Measurements from ENCODE around the gene ESR2.
"Not testable (repeated sequence)": the region's sequence is repeated elsewhere in the genome, so short reads cannot be mapped to it uniquely, and the experiment has no call there.

Gene ESR2

DNA sequence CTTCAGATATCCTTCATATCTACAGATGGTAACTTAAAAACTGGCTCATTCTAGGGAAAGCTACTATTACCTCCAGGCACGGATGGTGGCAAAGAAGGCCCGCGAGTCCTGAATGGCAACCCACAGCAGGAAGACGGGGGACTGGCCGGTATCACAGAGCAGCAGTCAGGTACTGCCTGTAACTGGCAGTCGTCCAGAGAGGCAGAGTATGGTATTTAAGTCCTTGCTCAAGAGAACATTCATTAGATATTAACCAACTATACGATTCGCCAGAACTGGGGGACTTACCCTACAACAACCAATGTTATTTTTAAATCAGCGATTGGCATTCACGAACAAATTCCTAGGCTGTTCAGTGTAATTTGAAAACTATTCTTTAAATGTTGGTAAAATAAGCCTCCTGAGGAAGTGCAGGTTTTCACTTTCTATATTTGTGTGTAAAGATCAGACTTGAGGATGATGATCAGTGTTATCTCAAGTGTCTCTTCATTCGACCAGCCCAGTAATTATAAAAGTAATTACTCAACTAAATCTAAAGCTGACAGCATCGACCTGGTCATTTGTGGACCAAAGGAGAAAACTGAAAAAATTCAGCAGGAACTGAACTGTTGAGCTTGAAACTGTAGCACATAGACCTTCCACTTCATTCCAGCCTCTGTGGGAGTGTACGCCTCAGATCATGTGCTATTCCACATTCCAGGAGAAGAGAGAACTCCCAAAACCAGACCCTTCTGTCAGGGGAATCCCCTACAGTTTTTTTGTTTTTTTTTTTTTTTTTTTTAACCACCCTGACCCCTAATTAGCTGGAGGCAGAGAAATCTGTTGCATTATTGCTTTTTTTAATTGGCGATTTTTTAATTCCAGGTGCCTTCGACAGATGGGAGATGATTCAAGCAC is 75.6 kb downstream of the ESR2 start:
- Mint-ChIP-seq H3K36me3 (ENCODE audit: low read depth) (peaks cover 27% of the 10 kb centered on the region), H3K4me3 (no peak overlapping the region), H3K4me1 (ENCODE audit: low read depth) (peaks cover 11% of the 10 kb centered on the region), H3K9me3 (no peaks in the 10 kb centered on the region), H3K27me3 (no peaks in the 10 kb centered on the region), H3K27ac (no peak overlapping the region)

DNA sequence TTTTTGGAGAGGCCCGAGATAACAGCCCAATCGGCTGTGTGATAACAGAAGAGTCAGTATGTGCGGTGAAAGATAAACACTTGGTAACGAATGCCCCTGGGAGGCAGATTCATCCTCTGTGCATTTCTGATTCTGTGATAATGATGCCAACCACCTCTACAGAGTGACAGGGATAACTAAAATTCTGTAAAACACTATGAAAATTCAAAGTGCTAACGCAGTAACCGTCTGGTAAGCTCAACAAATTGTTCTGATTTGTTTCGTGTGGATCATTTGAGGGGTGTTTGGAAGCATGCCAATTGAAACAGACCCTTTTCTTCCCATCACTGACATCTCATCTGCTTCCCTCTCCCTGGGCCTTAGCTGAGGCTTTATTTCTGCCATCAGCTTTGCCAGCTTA is 76.3 kb downstream of the ESR2 start:
- no peak overlapping the region for H3K27ac Mint-ChIP-seq
- no peaks in the 10 kb centered on the region for H3K27me3 Mint-ChIP-seq
- no peaks in the 10 kb centered on the region for H3K9me3 Mint-ChIP-seq
- H3K4me3 Mint-ChIP-seq: no peak overlapping the region
- peaks cover 27% of the 10 kb centered on the region for H3K36me3 Mint-ChIP-seq (ENCODE audit: low read depth)
- peaks cover 10% of the 10 kb centered on the region for H3K4me1 Mint-ChIP-seq (ENCODE audit: low read depth)

DNA sequence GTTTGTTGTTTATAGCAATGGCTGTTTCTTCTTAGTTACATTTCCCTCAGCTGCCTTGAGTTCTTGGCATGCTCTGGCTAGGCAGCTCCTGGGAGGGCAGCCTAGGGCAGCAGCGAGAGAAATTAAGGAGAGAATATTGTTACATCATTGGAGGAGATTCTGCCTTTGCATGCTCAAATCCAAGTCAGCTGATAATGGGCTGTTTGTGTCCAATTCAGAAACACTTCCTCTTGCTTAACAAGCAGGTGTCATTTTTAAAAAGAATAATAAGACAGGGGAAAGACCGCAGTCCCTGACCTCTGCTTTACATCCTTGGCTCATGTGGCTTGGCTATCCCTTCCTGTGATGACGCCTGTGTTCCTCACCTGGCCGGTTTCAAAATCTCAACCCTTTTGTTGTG is 76.9 kb downstream of the ESR2 start:
- peaks cover 27% of the 10 kb centered on the region for H3K36me3 Mint-ChIP-seq (ENCODE audit: low read depth)
- H3K27ac Mint-ChIP-seq: no peak overlapping the region
- no peaks in the 10 kb centered on the region for H3K27me3 Mint-ChIP-seq
- H3K9me3 Mint-ChIP-seq: no peaks in the 10 kb centered on the region
- peaks cover 8% of the 10 kb centered on the region for H3K4me1 Mint-ChIP-seq (ENCODE audit: low read depth)
- no peak overlapping the region for H3K4me3 Mint-ChIP-seq

DNA sequence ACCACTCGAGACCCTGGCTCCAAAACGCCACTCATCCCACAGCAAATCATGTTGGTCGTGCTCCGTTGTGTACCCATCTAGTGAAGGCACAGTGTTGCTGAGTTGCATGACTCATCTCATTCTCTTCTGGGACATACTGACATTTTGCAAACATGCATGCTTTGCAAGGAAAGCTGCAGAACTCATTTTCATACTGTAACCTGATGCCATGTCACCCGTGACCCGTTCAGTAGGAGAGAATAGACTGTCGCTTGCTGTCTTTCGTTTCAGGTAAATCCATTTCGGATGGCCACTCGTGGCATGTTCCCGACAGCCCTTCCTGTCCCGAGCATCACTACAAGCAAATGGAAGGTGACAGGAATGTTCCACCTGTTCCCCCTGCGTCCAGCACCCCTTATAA is 78.2 kb downstream of the ESR2 start:
- no peak overlapping the region for H3K4me3 Mint-ChIP-seq
- no peaks in the 10 kb centered on the region for H3K9me3 Mint-ChIP-seq
- no peaks in the 10 kb centered on the region for H3K4me1 Mint-ChIP-seq (ENCODE audit: low read depth)
- H3K27me3 Mint-ChIP-seq: no peaks in the 10 kb centered on the region
- H3K36me3 Mint-ChIP-seq (ENCODE audit: low read depth): peaks cover 23% of the 10 kb centered on the region
- no peak overlapping the region for H3K27ac Mint-ChIP-seq

DNA sequence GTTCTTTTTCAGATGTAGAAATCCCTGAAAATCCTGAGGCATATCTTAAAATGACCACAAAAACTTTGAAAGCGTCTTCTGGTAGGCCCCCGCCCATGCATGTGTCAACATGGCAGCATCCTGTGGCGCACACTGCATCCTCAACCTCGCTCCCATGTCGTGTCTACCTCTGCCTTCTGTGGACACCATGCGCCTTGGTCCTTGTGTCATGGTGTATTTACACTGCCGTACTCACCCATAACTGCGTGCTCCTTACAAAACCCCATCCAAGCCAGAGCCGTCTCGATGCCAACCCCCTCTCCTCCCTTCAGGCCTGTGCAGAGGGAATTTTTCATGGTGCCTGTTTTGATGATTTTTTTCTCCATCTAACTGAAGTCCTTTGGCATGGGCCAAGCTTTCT is 78.9 kb downstream of the ESR2 start:
- Mint-ChIP-seq H3K4me1 (ENCODE audit: low read depth) (no peaks in the 10 kb centered on the region), H3K36me3 (ENCODE audit: low read depth) (peaks cover 23% of the 10 kb centered on the region), H3K9me3 (no peaks in the 10 kb centered on the region), H3K4me3 (no peak overlapping the region), H3K27ac (no peak overlapping the region), H3K27me3 (no peaks in the 10 kb centered on the region)

DNA sequence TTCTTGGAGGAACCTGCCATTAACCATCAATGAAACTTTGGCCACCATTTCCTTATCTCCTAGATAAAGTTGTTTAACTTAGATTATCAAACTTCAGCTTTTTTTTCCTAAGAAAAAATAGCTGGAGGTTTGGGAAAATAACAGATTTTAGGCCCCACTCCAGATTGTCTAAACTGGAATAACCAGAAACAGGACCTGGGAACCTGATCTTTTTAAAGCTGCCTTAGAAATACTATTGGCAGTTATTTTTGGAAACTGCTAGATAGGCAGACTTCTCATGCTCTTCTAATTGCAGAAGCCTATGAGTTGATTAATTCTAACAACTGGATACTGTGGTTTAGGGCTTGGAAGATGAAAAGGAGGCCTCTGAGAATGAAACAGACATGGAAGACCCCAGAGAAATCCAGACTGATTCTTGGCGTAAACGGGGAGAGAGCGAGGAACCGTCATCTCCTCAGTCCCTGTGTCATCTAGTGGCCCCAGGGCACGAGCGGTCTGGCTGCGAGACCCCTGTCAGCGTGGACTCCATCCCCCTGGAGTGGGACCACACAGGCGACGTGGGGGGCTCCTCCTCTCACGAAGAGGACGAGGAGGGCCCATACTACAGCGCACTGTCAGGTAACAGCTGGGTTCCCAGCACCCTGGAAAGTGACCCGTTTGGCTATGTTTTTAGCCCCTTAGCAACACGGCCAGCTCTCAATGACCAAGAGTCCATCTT is 80.2 kb downstream of the ESR2 start:
- no peaks in the 10 kb centered on the region for H3K27me3 Mint-ChIP-seq
- H3K4me1 Mint-ChIP-seq (ENCODE audit: low read depth): no peaks in the 10 kb centered on the region
- no peak overlapping the region for H3K27ac Mint-ChIP-seq
- no peaks in the 10 kb centered on the region for H3K9me3 Mint-ChIP-seq
- H3K4me3 Mint-ChIP-seq: no peak overlapping the region
- H3K36me3 Mint-ChIP-seq (ENCODE audit: low read depth): peaks cover 23% of the 10 kb centered on the region

DNA sequence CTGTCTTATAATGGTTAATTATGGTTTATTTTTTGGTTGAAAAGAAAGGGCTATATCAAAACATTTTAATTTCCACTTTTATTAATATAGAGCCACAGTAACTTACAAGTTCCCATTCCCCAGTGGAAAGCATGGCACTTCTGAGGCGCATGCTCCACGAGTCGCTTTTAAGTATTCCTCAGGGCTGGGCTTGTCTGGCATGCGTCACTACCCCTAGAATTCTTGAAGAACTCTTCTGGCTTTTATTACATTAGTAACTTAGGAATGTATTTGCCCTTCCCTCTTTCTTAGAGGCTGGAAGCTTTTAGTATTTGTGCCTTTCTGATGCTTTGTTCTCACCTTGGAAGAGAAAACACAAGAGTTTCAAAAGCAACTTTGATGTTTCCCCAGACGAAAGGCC is 81.1 kb downstream of the ESR2 start:
- Mint-ChIP-seq H3K27me3 (no peaks in the 10 kb centered on the region), H3K4me3 (no peak overlapping the region), H3K4me1 (ENCODE audit: low read depth) (no peaks in the 10 kb centered on the region), H3K36me3 (ENCODE audit: low read depth) (peaks cover 20% of the 10 kb centered on the region), H3K9me3 (no peaks in the 10 kb centered on the region), H3K27ac (no peak overlapping the region)

DNA sequence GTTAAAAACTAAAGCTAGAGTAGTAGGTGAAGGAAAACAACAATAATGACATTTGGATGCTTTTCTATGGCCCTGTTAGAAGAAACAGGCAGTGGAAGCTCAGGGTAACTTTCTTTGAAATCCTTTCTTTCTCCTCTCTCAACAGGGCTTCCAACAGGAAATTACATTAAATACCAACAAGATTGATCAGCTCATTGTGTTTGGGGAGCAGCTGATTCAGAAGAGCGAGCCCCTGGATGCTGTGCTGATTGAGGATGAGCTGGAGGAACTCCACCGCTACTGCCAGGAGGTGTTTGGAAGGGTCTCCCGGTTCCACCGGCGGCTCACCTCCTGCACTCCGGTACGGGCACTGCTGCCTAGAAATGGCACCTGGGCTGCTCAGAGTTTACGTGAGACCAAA is 81.5 kb downstream of the ESR2 start:
- Mint-ChIP-seq H3K9me3 (no peaks in the 10 kb centered on the region), H3K27ac (no peak overlapping the region), H3K36me3 (ENCODE audit: low read depth) (peaks cover 20% of the 10 kb centered on the region), H3K4me3 (no peak overlapping the region), H3K27me3 (no peaks in the 10 kb centered on the region), H3K4me1 (ENCODE audit: low read depth) (no peaks in the 10 kb centered on the region)

DNA sequence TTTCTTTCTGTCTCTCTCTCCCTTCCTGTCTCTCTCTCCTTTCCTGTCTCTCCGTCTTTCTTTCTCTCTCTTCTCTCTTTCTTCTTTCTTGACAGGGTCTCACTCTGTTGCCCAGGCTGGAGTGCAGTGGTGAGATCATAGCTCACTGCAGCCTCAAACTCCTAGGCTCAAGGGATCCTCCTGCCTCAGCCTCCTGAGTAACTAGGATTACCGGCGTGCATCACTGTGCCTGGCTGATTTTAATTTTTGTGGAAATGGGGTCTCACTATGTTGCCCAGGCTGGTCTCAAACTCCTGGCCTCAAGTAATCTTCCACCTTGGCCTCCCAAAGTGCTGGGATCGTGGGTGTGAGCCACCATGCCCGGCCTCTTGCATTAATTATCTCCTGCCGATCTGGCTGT is 83.3 kb downstream of the ESR2 start:
- Mint-ChIP-seq H3K27ac (peak overlapping the region; percentile 74), H3K36me3 (ENCODE audit: low read depth) (peaks cover 12% of the 10 kb centered on the region)
- H3K4me1 Mint-ChIP-seq (ENCODE audit: low read depth): not testable (repeated sequence)

DNA sequence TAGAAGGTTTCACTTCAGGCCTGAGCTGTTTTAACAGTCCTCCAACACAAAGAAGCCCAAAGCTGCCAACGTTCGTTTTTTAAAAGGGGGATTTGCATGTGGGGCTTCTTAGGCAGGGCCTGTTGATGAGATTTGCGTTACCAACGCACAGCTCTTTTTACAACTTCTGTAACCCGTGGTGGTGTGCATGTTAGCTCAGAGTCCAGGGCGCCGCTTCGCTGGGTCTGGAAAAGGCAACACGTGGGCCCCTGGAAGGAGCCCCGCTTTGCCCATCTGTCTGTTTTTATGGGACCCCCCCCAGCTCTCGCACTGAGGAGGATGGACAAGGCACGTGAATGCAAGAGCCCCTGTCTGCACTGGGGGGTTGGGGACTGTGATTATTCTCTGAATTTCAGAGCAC is 84.0 kb downstream of the ESR2 start:
- H3K4me1 Mint-ChIP-seq (ENCODE audit: low read depth): no peaks in the 10 kb centered on the region
- no peaks in the 10 kb centered on the region for H3K9me3 Mint-ChIP-seq
- peaks cover 6% of the 10 kb centered on the region for H3K36me3 Mint-ChIP-seq (ENCODE audit: low read depth)
- no peak overlapping the region for H3K4me3 Mint-ChIP-seq
- H3K27ac Mint-ChIP-seq: no peak overlapping the region
- no peaks in the 10 kb centered on the region for H3K27me3 Mint-ChIP-seq

More for the DNA sequence above, 83.3 kb downstream of the ESR2 start:
- H3K4me3 Mint-ChIP-seq, H3K27me3 Mint-ChIP-seq, H3K9me3 Mint-ChIP-seq: not testable (repeated sequence)

DNA sequence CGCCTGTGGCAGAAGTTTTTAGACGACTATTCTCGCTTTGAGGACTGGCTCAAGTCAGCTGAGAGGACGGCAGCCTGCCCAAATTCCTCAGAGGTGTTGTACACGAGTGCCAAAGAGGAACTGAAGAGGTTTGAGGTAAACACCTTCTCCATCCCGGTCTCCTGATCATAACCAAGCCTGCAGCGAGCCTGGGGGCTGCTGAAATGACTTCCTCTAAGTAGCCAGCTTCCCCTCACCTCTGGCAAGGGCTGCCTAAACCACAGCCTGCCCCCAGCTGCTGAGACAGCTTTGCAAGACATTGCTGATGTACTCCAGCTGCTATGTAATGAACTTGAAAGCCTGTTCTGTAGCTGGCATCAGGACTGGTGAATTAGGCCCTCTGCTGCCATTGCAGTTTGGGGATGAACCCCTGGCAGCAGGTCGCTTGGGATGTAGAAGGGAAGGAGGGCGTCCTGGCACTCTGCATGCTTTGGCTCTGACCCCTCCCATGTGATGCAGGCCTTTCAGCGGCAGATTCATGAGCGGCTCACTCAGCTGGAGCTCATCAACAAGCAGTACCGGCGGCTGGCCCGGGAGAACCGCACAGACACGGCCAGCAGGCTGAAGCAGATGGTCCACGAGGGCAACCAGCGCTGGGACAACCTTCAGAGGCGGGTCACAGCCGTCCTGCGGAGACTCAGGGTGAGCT is 84.6 kb downstream of the ESR2 start:
- Mint-ChIP-seq H3K27me3 (no peaks in the 10 kb centered on the region), H3K36me3 (ENCODE audit: low read depth) (peaks cover 4% of the 10 kb centered on the region), H3K4me1 (ENCODE audit: low read depth) (no peaks in the 10 kb centered on the region), H3K4me3 (no peak overlapping the region), H3K9me3 (no peaks in the 10 kb centered on the region), H3K27ac (no peak overlapping the region)

DNA sequence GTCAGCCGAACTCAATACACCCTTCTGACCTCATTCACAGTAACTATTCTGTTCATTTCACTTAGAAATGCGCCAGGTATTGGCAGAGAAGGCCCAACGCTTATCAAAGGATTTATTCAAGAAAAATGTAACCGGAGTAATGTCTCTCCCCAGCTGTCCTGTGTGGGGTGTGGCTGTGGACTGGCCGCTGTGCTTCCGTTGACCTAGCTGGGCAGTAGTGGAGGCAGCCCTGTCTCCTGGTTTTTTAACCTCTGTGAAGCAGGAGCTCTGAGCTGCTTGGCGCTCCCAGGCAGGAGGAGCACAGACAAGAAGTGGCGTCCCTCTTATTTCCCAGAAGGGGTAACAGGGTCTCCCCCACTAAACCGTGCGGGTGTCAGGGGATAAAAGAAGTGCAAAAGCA is 85.2 kb downstream of the ESR2 start:
- Mint-ChIP-seq H3K4me1 (ENCODE audit: low read depth) (no peaks in the 10 kb centered on the region), H3K27ac (no peak overlapping the region), H3K36me3 (ENCODE audit: low read depth) (peaks cover 8% of the 10 kb centered on the region), H3K4me3 (no peak overlapping the region), H3K27me3 (no peaks in the 10 kb centered on the region), H3K9me3 (no peaks in the 10 kb centered on the region)

DNA sequence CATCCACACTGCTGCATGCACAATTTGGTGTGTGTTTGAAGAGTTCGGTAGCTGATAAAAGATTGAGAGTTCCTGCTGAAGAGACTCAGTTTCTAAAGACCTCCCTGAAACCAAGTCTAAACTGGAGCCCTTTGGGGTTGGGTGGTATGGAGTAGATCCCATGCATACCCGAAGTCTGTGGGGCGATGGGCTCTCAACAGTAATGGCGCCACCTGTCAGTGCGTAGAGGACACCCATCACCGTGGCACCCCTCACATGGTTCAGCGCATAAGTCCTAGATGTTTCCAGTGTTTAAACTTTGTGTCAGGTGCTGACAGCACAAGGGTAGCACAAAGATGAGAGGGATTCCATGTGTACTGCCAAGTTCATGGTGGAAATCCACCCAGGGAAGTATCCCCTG is 85.9 kb downstream of the ESR2 start:
- Mint-ChIP-seq H3K27me3 (no peaks in the 10 kb centered on the region), H3K9me3 (no peaks in the 10 kb centered on the region), H3K36me3 (ENCODE audit: low read depth) (peaks cover 5% of the 10 kb centered on the region), H3K4me1 (ENCODE audit: low read depth) (no peaks in the 10 kb centered on the region), H3K4me3 (no peak overlapping the region), H3K27ac (no peak overlapping the region)

DNA sequence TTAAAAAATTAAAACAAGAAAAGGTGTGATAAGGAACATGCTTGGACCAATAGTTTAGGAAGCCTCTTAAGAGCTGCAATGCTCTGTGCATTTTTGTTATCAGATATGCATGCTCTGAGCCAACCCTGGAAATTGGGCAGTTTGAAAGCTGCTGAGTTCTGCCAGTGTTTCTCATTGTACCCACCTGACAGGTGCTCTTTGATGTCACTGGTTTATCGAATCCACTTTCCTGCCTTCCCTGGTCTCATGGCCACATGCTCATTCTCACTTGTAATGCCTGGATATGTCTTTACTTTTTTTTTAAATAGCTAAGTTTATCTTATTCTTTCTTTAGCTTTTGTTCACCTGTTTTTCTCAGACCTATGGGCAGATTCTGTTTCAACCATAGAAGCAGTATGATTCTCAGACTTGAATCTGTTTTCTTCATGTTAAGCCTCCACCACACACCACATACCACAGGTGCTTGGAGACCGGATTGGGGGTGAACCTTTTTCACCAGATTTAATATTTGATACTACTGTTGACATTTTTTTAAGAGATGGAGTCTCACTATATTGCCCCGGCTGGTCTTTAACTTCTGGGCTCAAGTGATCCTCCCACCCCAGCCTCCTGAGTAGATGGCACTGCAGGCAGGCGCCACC is 90.7 kb downstream of the ESR2 start:
- Mint-ChIP-seq H3K36me3 (ENCODE audit: low read depth) (peaks cover 4% of the 10 kb centered on the region), H3K27ac (no peak overlapping the region), H3K27me3 (no peaks in the 10 kb centered on the region), H3K9me3 (no peaks in the 10 kb centered on the region), H3K4me3 (no peak overlapping the region), H3K4me1 (ENCODE audit: low read depth) (no peaks in the 10 kb centered on the region)

DNA sequence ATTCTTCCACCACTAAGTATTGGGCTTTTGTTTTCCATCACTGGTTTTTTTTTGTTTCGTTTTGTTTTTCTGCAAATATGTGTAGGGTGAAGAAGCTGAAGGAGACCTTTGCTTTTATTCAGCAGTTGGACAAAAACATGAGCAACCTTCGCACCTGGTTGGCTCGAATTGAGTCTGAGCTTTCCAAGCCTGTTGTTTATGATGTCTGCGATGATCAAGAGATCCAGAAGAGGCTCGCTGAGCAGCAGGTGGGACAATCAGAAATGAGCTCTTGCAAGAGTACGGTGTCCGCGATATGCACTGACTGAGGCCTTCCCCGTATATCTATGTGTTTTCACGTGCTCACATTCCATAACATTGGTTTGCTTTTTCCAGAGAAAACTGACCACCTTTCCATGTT is 91.5 kb downstream of the ESR2 start:
- H3K4me3 Mint-ChIP-seq: no peak overlapping the region
- no peak overlapping the region for H3K27ac Mint-ChIP-seq
- peaks cover 6% of the 10 kb centered on the region for H3K36me3 Mint-ChIP-seq (ENCODE audit: low read depth)
- H3K27me3 Mint-ChIP-seq: no peaks in the 10 kb centered on the region
- H3K9me3 Mint-ChIP-seq: no peaks in the 10 kb centered on the region
- H3K4me1 Mint-ChIP-seq (ENCODE audit: low read depth): peaks cover under 1% of the 10 kb centered on the region
